HepG2 (cell line): ENCODE results near the gene SLC16A13. TPM values are rescaled to one million over a fixed set of nuclear protein-coding genes. Genes with fewer than 3 reads are reported as not detected.
A peak's percentile ranks its signal among the peaks of the same experiment; 100 is the strongest.

Experiments used
- CC2D1A ChIP-seq: sonication (generic); formaldehyde crosslinking; IDR thresholded peaks from 2 replicates; pipeline ENCODE4 v1.8.1; 2023; ENCODE audit warnings: mild to moderate bottlenecking, missing genetic modification reagents
- DR1 ChIP-seq: sonication (generic); formaldehyde crosslinking; IDR thresholded peaks from 2 replicates; pipeline ENCODE4 v1.8.0; 2021; ENCODE audit warnings: mild to moderate bottlenecking, missing genetic modification reagents, inconsistent platforms
- HOXA7 ChIP-seq: sonication (generic); formaldehyde crosslinking; IDR thresholded peaks from 2 replicates; pipeline ENCODE4 v1.8.1; 2022; ENCODE audit warnings: mild to moderate bottlenecking, missing genetic modification reagents, moderate library complexity
- JUNB ChIP-seq: sonication (generic); formaldehyde crosslinking; IDR thresholded peaks from 2 replicates; pipeline ENCODE4 v1.8.0; 2022; ENCODE audit warnings: missing genetic modification reagents, mild to moderate bottlenecking, borderline replicate concordance
- MTF2 ChIP-seq: sonication (generic); formaldehyde crosslinking; IDR thresholded peaks from 2 replicates; pipeline ENCODE4 v1.5.0; 2020; ENCODE audit warnings: missing genetic modification reagents, borderline replicate concordance
- ZFP36L1 ChIP-seq: sonication (generic); formaldehyde crosslinking; IDR thresholded peaks from 2 replicates; pipeline ENCODE4 v1.8.0; 2022; ENCODE audit warnings: mild to moderate bottlenecking, missing genetic modification reagents, moderate library complexity
- ZNF160 ChIP-seq: sonication (generic); formaldehyde crosslinking; IDR thresholded peaks from 2 replicates; pipeline ENCODE4 v1.8.0; 2022; ENCODE audit warnings: mild to moderate bottlenecking, inconsistent platforms, missing genetic modification reagents
- ZNF33A ChIP-seq: sonication (generic); formaldehyde crosslinking; IDR thresholded peaks from 2 replicates; pipeline ENCODE4 v1.5.1; 2020; ENCODE audit warnings: missing genetic modification reagents, mild to moderate bottlenecking, moderate library complexity, borderline replicate concordance
- ZNF451 ChIP-seq: sonication (generic); formaldehyde crosslinking; IDR thresholded peaks from 2 replicates; pipeline ENCODE4 v1.5.0; 2020; ENCODE audit warnings: mild to moderate bottlenecking, missing genetic modification reagents
- ZNF564 ChIP-seq: sonication (generic); formaldehyde crosslinking; IDR thresholded peaks from 2 replicates; pipeline ENCODE4 v1.8.1; 2023; ENCODE audit warnings: mild to moderate bottlenecking, missing genetic modification reagents
- ZNF615 ChIP-seq: sonication (generic); formaldehyde crosslinking; IDR thresholded peaks from 2 replicates; pipeline ENCODE4 v1.5.0; 2020; ENCODE audit warnings: mild to moderate bottlenecking, missing genetic modification reagents, borderline replicate concordance
- ZNF788 ChIP-seq: sonication (generic); formaldehyde crosslinking; IDR thresholded peaks from 2 replicates; pipeline ENCODE4 v1.5.0; 2020; ENCODE audit warnings: mild to moderate bottlenecking, missing genetic modification reagents, borderline replicate concordance
- polyA plus RNA-seq, 8 experiments: library from polyadenylated mRNA; depleted of rRNA in 3 of 8; stranded (reverse) in 7 of 8; unstranded in 1 of 8; fragments of >200 nt; fragmentation: Illumina TruSeq in 4 of 8; extraction: Trizol in 4 of 8; gene quantifications; 2 replicates each; pipeline versions ENCODE4 v1.2.1 to v1.2.3, GENCODE V29; 2011 to 2016; ENCODE audit warnings: low read depth in 4 of 8, missing spikeins in 1 of 8, mixed read lengths in 1 of 8; ENCODE audit not compliant: insufficient read depth in 1 of 8
- total RNA-seq, 5 experiments: library from RNA; depleted of rRNA; stranded (reverse); fragments of >200 nt; fragmentation: Illumina TruSeq; extraction: Trizol; gene quantifications; 2 replicates each; pipeline ENCODE4 v1.2.3, GENCODE V29; 2016; ENCODE audit warnings: low read depth in 1 of 5
- TF ChIP-seq, protein P1 (sequence below): sonication (generic); formaldehyde crosslinking; IDR thresholded peaks from 2 replicates; pipeline ENCODE4 v1.8.1; 2022; ENCODE audit warnings: low read depth, mild to moderate bottlenecking, missing genetic modification reagents
- TF ChIP-seq, protein P2 (sequence below): sonication (generic); formaldehyde crosslinking; IDR thresholded peaks from 2 replicates; pipeline ENCODE4 v1.4.0; 2020; ENCODE audit warnings: missing genetic modification reagents; ENCODE audit errors: not compliant biosample characterization
- TF ChIP-seq, protein P3 (sequence below): IDR thresholded peaks from 2 replicates; pipeline ENCODE4 v1.6.1; 2016; ENCODE audit warnings: mild to moderate bottlenecking, missing biosample characterization, missing genetic modification reagents
- TF ChIP-seq, protein P4 (sequence below): IDR thresholded peaks from 2 replicates; pipeline ENCODE4 v1.6.1; 2016; ENCODE audit warnings: missing compliant biosample characterization, missing genetic modification reagents, borderline replicate concordance
- TF ChIP-seq, protein P5 (sequence below): sonication (generic); formaldehyde crosslinking; IDR thresholded peaks from 2 replicates; pipeline ENCODE4 v1.5.0; 2020; ENCODE audit warnings: missing genetic modification reagents
- TF ChIP-seq, protein P6 (sequence below): sonication (generic); formaldehyde crosslinking; IDR thresholded peaks from 2 replicates; pipeline ENCODE4 v1.8.1; 2022; ENCODE audit warnings: mild to moderate bottlenecking, missing genetic modification reagents
- TF ChIP-seq, protein P7 (sequence below): IDR thresholded peaks from 2 replicates; pipeline ENCODE4 v1.6.1; 2016; ENCODE audit warnings: low read depth, borderline replicate concordance

SLC16A13 gene
- total and polyA plus RNA-seq, 2 of the 13 experiments (the other 11 are each of a cell fraction or from before 2014, with no cell fraction given): 2.2 to 3.0 TPM

DNA sequence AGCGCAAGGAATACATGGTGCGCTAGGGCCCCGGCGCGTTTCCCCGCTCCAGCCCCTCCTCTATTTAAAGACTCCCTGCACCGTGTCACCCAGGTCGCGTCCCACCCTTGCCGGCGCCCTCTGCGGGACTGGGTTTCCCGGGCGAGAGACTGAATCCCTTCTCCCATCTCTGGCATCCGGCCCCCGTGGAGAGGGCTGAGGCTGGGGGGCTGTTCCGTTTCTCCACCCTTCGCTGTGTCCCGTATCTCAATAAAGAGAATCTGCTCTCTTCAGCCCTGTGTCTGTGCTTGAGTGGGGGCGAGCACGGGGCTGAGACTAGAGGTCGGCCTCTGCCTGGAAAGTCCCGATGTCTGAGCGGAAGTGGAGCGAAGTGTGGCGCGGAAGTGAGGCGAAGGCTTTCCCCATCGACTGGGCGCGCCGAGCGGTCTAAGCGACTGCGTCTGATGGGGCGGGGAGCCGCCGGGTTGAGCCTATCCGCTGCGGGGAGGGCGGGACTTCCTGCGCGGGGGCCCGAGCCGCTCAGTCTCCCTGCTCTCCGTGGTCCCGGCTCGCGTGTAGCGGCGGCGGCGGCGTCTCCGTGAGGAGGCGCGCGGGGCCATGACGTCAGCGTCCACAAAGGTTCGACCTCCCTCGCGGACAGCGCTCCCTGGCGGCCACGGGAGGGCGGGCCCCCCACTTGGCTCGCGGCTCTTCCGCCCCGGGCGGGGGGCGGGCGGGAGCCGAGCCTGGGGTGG is 21.4 kb upstream of the SLC16A13 start (continued):
- TF ChIP-seq ZFP36L1: 0 out of 2 replicates have a peak, but pooled peaks have one; percentile 26
- TF ChIP-seq, protein P1, sequence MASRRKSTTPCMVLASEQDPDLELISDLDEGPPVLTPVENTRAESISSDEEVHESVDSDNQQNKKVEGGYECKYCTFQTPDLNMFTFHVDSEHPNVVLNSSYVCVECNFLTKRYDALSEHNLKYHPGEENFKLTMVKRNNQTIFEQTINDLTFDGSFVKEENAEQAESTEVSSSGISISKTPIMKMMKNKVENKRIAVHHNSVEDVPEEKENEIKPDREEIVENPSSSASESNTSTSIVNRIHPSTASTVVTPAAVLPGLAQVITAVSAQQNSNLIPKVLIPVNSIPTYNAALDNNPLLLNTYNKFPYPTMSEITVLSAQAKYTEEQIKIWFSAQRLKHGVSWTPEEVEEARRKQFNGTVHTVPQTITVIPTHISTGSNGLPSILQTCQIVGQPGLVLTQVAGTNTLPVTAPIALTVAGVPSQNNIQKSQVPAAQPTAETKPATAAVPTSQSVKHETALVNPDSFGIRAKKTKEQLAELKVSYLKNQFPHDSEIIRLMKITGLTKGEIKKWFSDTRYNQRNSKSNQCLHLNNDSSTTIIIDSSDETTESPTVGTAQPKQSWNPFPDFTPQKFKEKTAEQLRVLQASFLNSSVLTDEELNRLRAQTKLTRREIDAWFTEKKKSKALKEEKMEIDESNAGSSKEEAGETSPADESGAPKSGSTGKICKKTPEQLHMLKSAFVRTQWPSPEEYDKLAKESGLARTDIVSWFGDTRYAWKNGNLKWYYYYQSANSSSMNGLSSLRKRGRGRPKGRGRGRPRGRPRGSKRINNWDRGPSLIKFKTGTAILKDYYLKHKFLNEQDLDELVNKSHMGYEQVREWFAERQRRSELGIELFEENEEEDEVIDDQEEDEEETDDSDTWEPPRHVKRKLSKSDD (CRISPR knock-in tag): peak; percentile 96
- no peak; the same call in 1 of the 2 replicates for TF ChIP-seq ZNF451 (CRISPR knock-in tag)
- TF ChIP-seq, protein P2, sequence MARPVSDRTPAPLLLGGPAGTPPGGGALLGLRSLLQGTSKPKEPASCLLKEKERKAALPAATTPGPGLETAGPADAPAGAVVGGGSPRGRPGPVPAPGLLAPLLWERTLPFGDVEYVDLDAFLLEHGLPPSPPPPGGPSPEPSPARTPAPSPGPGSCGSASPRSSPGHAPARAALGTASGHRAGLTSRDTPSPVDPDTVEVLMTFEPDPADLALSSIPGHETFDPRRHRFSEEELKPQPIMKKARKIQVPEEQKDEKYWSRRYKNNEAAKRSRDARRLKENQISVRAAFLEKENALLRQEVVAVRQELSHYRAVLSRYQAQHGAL: no peak
- TF ChIP-seq, protein P3, sequence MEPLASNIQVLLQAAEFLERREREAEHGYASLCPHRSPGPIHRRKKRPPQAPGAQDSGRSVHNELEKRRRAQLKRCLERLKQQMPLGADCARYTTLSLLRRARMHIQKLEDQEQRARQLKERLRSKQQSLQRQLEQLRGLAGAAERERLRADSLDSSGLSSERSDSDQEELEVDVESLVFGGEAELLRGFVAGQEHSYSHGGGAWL (CRISPR knock-in tag): peak; percentile 51; the same call in 1 of the 2 replicates
- TF ChIP-seq ZNF615: 0 out of 2 replicates have a peak, but pooled peaks have one; percentile 53
- TF ChIP-seq ZNF788 (CRISPR knock-in tag): peak; percentile 81
- TF ChIP-seq, protein P4, sequence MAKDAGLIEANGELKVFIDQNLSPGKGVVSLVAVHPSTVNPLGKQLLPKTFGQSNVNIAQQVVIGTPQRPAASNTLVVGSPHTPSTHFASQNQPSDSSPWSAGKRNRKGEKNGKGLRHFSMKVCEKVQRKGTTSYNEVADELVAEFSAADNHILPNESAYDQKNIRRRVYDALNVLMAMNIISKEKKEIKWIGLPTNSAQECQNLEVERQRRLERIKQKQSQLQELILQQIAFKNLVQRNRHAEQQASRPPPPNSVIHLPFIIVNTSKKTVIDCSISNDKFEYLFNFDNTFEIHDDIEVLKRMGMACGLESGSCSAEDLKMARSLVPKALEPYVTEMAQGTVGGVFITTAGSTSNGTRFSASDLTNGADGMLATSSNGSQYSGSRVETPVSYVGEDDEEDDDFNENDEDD (CRISPR knock-in tag): no peak
- 0 out of 2 replicates have a peak, but pooled peaks have one; percentile 9 for TF ChIP-seq MTF2
- peak; percentile 67; the same call in 1 of the 2 replicates for TF ChIP-seq ZNF160 (CRISPR knock-in tag)
- TF ChIP-seq, protein P5, sequence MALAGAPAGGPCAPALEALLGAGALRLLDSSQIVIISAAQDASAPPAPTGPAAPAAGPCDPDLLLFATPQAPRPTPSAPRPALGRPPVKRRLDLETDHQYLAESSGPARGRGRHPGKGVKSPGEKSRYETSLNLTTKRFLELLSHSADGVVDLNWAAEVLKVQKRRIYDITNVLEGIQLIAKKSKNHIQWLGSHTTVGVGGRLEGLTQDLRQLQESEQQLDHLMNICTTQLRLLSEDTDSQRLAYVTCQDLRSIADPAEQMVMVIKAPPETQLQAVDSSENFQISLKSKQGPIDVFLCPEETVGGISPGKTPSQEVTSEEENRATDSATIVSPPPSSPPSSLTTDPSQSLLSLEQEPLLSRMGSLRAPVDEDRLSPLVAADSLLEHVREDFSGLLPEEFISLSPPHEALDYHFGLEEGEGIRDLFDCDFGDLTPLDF (CRISPR knock-in tag): peak; percentile 82
- TF ChIP-seq JUNB: no peak; the same call in 1 of the 2 replicates
- TF ChIP-seq ZNF564 (CRISPR knock-in tag): peak; percentile 73; the same call in 1 of the 2 replicates
- TF ChIP-seq, protein P6, sequence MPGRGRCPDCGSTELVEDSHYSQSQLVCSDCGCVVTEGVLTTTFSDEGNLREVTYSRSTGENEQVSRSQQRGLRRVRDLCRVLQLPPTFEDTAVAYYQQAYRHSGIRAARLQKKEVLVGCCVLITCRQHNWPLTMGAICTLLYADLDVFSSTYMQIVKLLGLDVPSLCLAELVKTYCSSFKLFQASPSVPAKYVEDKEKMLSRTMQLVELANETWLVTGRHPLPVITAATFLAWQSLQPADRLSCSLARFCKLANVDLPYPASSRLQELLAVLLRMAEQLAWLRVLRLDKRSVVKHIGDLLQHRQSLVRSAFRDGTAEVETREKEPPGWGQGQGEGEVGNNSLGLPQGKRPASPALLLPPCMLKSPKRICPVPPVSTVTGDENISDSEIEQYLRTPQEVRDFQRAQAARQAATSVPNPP (CRISPR knock-in tag): no peak
- peak; percentile 78; the same call in 1 of the 2 replicates for TF ChIP-seq DR1
- no peak for TF ChIP-seq HOXA7 (CRISPR knock-in tag)
- TF ChIP-seq, protein P7, sequence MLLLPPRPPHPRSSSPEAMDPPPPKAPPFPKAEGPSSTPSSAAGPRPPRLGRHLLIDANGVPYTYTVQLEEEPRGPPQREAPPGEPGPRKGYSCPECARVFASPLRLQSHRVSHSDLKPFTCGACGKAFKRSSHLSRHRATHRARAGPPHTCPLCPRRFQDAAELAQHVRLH (CRISPR knock-in tag): no peak; the same call in 1 of the 2 replicates
- TF ChIP-seq CC2D1A (CRISPR knock-in tag): no peak
- TF ChIP-seq ZNF33A: no peak
